NCI-H446 treated with DMSO at 0.1 percent for 48 hours (cell line): Measurements from ENCODE around the gene AIF1.
A peak's percentile ranks its signal among the peaks of the same experiment; 100 is the strongest.

Experiments
- DNase-seq: peaks from one replicate; lab custom pipeline; 2025; lab: John Stamatoyannopoulos, UW

The AIF1 gene

GRCh38 chr6:31663961-31664789, 49.1 kb downstream of the AIF1 start:
- DNase-seq: peak; percentile 22

- DNase-seq: peak; percentile 93
These were observed 49.9 kb downstream of the AIF1 start, which contains the start of gene GPANK1 for GRCh38 chr6:31664790-31665500. TSS of gene GPANK1 (minus strand) at chr6:31664997. CDS start at chr6:31664478, 519 bp downstream.

GRCh38 chr6:31665501-31666336, 50.7 kb downstream of the AIF1 start, which contains the start of gene CSNK2B:
TSS of gene CSNK2B (plus strand) at chr6:31666080. CDS start at chr6:31666832, 752 bp downstream.
- DNase-seq: peak; percentile 97

GRCh38 chr6:31666337-31666965, 51.4 kb downstream of the AIF1 start:
- no peak for DNase-seq
